Activated T-cell treated with anti-CD3 and anti-CD28 coated beads for 1 hour (primary cell): ENCODE measurements around the gene RNF19B.
"Not testable (repeated sequence)": the region's sequence is repeated elsewhere in the genome, so short reads cannot be mapped to it uniquely, and the experiment has no call there.

Experiments used
- DNase-seq: peaks from one replicate; pipeline ENCODE4 v3.0.0-alpha.2; 2020; ENCODE audit warnings: low read depth

RNF19B gene

GRCh38 chr1:32964461-32965250 lies at the start of gene RNF19B:
RNF19B (minus strand) TSS chr1:32964809; CDS start chr1:32964685, 124 bp downstream.
- peak; percentile 88 for DNase-seq

GRCh38 chr1:33013791-33014190 lies 49.2 kb upstream of the RNF19B start:
- no peak for DNase-seq

GRCh38 chr1:33012165-33012564 lies 47.6 kb upstream of the RNF19B start:
- no peak for DNase-seq

- no peak for DNase-seq
Measured at GRCh38 chr1:33010932-33011731, 46.5 kb upstream of the RNF19B start.

GRCh38 chr1:33009561-33009960 lies 45.0 kb upstream of the RNF19B start:
- DNase-seq: no peak

- no peak for DNase-seq
Measured at GRCh38 chr1:33008051-33008914, 43.7 kb upstream of the RNF19B start.

- no peak for DNase-seq
Measured at GRCh38 chr1:33007190-33008050, 42.8 kb upstream of the RNF19B start.

GRCh38 chr1:33005838-33006421 lies 41.3 kb upstream of the RNF19B start:
- no peak for DNase-seq

GRCh38 chr1:33005117-33005837 lies 40.7 kb upstream of the RNF19B start:
- DNase-seq: no peak

- no peak for DNase-seq
Measured at GRCh38 chr1:33004613-33005012, 40.0 kb upstream of the RNF19B start.

GRCh38 chr1:33003657-33004056 lies 39.0 kb upstream of the RNF19B start:
- DNase-seq: no peak

GRCh38 chr1:33002006-33002405 lies 37.4 kb upstream of the RNF19B start:
- no peak for DNase-seq

GRCh38 chr1:33001282-33001681 lies 36.7 kb upstream of the RNF19B start:
- DNase-seq: no peak

- no peak for DNase-seq
Measured at GRCh38 chr1:33000427-33001026, 35.9 kb upstream of the RNF19B start.

GRCh38 chr1:32998997-32999396 lies 34.4 kb upstream of the RNF19B start:
- no peak for DNase-seq

- DNase-seq: no peak
Measured at GRCh38 chr1:32998064-32998463, 33.5 kb upstream of the RNF19B start.

- DNase-seq: no peak
Measured at GRCh38 chr1:32997381-32997891, 32.8 kb upstream of the RNF19B start.

- DNase-seq: not testable (repeated sequence)
Measured at GRCh38 chr1:32993324-32993636, 28.7 kb upstream of the RNF19B start.

- no peak for DNase-seq
Measured at GRCh38 chr1:32992489-32993323, 28.1 kb upstream of the RNF19B start.
